Cerebellar cortex (tissue), 1 donor: Measurements from ENCODE around the gene PPP1R12B.
"Not testable (repeated sequence)": the region's sequence is repeated elsewhere in the genome, so short reads cannot be mapped to it uniquely, and the experiment has no call there.

Source experiments
- DNase-seq: peaks from one replicate; pipeline ENCODE4 v3.0.0-alpha.2; 2015; ENCODE audit warnings: low spot score

The PPP1R12B gene

GRCh38 chr1:202343652-202344349 lies 4.7 kb upstream of the PPP1R12B start:
- DNase-seq = peak; percentile 61

GRCh38 chr1:202348005-202348508 lies 442 bp upstream of the PPP1R12B start:
- no peak for DNase-seq

GRCh38 chr1:202349206-202349928 lies 868 bp downstream of the PPP1R12B start:
- peak; percentile 52 for DNase-seq

GRCh38 chr1:202351725-202352124 lies 3.2 kb downstream of the PPP1R12B start:
- no peak for DNase-seq

- not testable (repeated sequence) for DNase-seq
Measured at GRCh38 chr1:202352583-202353197, 4.2 kb downstream of the PPP1R12B start.

GRCh38 chr1:202355944-202356553 lies 7.5 kb downstream of the PPP1R12B start:
- no peak for DNase-seq

- no peak for DNase-seq
Measured at GRCh38 chr1:202357506-202357905, 9.0 kb downstream of the PPP1R12B start.

GRCh38 chr1:202361224-202361623 lies 12.7 kb downstream of the PPP1R12B start:
- DNase-seq = no peak

GRCh38 chr1:202361701-202362100 lies 13.2 kb downstream of the PPP1R12B start:
- DNase-seq = no peak

- peak; percentile 22 for DNase-seq
Measured at GRCh38 chr1:202362212-202362611, 13.7 kb downstream of the PPP1R12B start.

- DNase-seq = no peak
Measured at GRCh38 chr1:202365092-202365815, 16.8 kb downstream of the PPP1R12B start.

GRCh38 chr1:202367271-202367670 lies 18.8 kb downstream of the PPP1R12B start:
- DNase-seq = no peak

GRCh38 chr1:202370906-202371305 lies 22.4 kb downstream of the PPP1R12B start:
- not testable (repeated sequence) for DNase-seq

- no peak for DNase-seq
Measured at GRCh38 chr1:202374099-202374498, 25.6 kb downstream of the PPP1R12B start.

GRCh38 chr1:202375175-202375574 lies 26.7 kb downstream of the PPP1R12B start:
- not testable (repeated sequence) for DNase-seq

- no peak for DNase-seq
Measured at GRCh38 chr1:202376247-202376646, 27.7 kb downstream of the PPP1R12B start.

GRCh38 chr1:202379884-202380529 lies 31.5 kb downstream of the PPP1R12B start:
- not testable (repeated sequence) for DNase-seq

- DNase-seq = not testable (repeated sequence)
Measured at GRCh38 chr1:202380535-202380934, 32.0 kb downstream of the PPP1R12B start.

- not testable (repeated sequence) for DNase-seq
Measured at GRCh38 chr1:202381867-202382266, 33.4 kb downstream of the PPP1R12B start.

- DNase-seq = not testable (repeated sequence)
Measured at GRCh38 chr1:202395831-202396230, 47.3 kb downstream of the PPP1R12B start.

GRCh38 chr1:202397256-202397655 lies 48.8 kb downstream of the PPP1R12B start:
- peak; percentile 92 for DNase-seq
